HG03469 (cell line): Measurements from ENCODE around the gene EXOC6.
"Not testable (repeated sequence)": the region's sequence is repeated elsewhere in the genome, so short reads cannot be mapped to it uniquely, and the experiment has no call there.

Source experiments
- ATAC-seq: cut with Tn5 transposase; IDR thresholded peaks from one replicate; pipeline ENCODE4 v1.9.1; 2021; ENCODE audit warnings: mild to moderate bottlenecking, moderate library complexity, moderate number of reproducible peaks; ENCODE audit not compliant: unreplicated experiment

Gene EXOC6

GRCh38 chr10:92931597-92931996 is 83.3 kb downstream of the EXOC6 start:
- no peak for ATAC-seq

GRCh38 chr10:92937876-92938275 is 89.6 kb downstream of the EXOC6 start:
- no peak for ATAC-seq

GRCh38 chr10:92938841-92939240 is 90.5 kb downstream of the EXOC6 start:
- ATAC-seq: no peak

GRCh38 chr10:92942226-92942625 is 93.9 kb downstream of the EXOC6 start:
- no peak for ATAC-seq

- no peak for ATAC-seq
These were observed 98.2 kb downstream of the EXOC6 start for GRCh38 chr10:92946491-92946890.

GRCh38 chr10:92952573-92952972 is 104.3 kb downstream of the EXOC6 start:
- not testable (repeated sequence) for ATAC-seq

GRCh38 chr10:92957223-92958010 is 109.1 kb downstream of the EXOC6 start:
- ATAC-seq: no peak

GRCh38 chr10:92961638-92962037 is 113.3 kb downstream of the EXOC6 start:
- no peak for ATAC-seq

GRCh38 chr10:92965314-92965713 is 117.0 kb downstream of the EXOC6 start:
- no peak for ATAC-seq

GRCh38 chr10:92967641-92968040 is 119.3 kb downstream of the EXOC6 start:
- no peak for ATAC-seq

- ATAC-seq: no peak
These were observed 120.8 kb downstream of the EXOC6 start for GRCh38 chr10:92969151-92969550.

GRCh38 chr10:92970301-92971070 is 122.2 kb downstream of the EXOC6 start:
- ATAC-seq: no peak

GRCh38 chr10:92972066-92972870 is 123.9 kb downstream of the EXOC6 start:
- no peak for ATAC-seq

GRCh38 chr10:92972886-92973285 is 124.6 kb downstream of the EXOC6 start:
- no peak for ATAC-seq

GRCh38 chr10:92976278-92976677 is 128.0 kb downstream of the EXOC6 start:
- ATAC-seq: not testable (repeated sequence)

- no peak for ATAC-seq
These were observed 140.9 kb downstream of the EXOC6 start for GRCh38 chr10:92989250-92989649.

GRCh38 chr10:92990615-92991014 is 142.3 kb downstream of the EXOC6 start:
- ATAC-seq: no peak

GRCh38 chr10:92991513-92991912 is 143.2 kb downstream of the EXOC6 start:
- no peak for ATAC-seq

- no peak for ATAC-seq
These were observed 145.5 kb downstream of the EXOC6 start for GRCh38 chr10:92993699-92994272.

- ATAC-seq: no peak
These were observed 147.2 kb downstream of the EXOC6 start for GRCh38 chr10:92995509-92995908.

- no peak for ATAC-seq
These were observed 149.3 kb downstream of the EXOC6 start for GRCh38 chr10:92997620-92998019.
